Activated CD8-positive, alpha-beta memory T cell treated with anti-CD3 and anti-CD28 coated beads for 4 hours (primary cell): ENCODE results near the gene CALR.
"Not testable (repeated sequence)": the region's sequence is repeated elsewhere in the genome, so short reads cannot be mapped to it uniquely, and the experiment has no call there.

Source experiments
- DNase-seq, 2 donors: peaks; one replicate each; pipeline ENCODE4 v3.0.0-alpha.2; 2020; ENCODE audit warnings: low read depth in 2 of 2

The CALR gene

DNA sequence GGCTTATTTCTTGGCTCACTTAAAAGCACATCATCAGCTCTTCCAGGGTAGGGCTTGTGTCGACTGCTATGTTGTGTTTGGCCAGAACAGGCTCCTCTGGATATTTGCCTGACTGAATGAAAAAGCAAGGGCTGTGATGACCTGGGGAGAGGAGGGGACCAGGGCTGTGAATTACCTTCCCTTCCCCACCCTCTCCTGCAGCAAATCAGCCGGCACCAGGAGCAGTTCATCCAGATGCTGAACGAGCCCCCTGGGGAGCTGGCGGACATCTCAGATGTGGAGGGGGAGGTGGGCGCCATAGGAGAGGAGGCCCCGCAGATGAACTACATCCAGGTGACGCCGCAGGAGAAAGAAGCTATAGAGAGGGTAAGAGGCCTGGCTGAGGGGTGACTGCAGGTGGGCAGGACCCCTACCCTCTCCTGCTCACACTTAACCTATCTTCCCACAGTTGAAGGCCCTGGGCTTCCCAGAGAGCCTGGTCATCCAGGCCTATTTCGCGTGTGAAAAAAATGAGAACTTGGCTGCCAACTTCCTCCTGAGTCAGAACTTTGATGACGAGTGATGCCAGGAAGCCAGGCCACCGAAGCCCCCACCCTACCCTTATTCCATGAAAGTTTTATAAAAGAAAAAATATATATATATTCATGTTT is 14.2 kb downstream of the CALR start:
- no peak for DNase-seq

DNA sequence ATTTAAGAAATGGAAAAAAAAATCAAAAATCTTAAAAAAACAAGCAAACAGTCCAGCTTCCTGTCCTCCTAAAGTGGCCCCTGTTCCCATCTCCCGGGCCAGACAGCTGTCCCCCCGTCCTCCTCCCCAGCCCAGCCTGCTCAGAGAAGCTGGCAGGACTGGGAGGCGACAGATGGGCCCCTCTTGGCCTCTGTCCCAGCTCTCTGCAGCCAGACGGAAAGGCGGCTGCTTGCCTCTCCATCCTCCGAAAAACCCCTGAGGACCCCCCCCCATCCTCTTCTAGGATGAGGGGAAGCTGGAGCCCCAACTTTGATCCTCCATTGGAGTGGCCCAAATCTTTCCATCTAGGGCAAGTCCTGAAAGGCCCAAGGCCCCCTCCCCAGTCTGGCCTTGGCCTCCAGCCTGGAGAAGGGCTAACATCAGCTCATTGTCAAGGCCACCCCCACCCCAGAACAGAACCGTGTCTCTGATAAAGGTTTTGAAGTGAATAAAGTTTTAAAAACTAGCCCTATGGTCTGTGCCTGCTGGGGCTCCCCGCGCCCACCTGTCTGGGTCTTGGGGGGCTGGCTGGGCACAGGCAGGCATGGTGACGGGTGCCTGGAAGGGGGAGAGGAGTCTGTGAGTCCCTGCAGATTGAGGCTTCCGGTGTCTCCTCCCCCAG is 14.9 kb downstream of the CALR start:
- DNase-seq, result no peak

DNA sequence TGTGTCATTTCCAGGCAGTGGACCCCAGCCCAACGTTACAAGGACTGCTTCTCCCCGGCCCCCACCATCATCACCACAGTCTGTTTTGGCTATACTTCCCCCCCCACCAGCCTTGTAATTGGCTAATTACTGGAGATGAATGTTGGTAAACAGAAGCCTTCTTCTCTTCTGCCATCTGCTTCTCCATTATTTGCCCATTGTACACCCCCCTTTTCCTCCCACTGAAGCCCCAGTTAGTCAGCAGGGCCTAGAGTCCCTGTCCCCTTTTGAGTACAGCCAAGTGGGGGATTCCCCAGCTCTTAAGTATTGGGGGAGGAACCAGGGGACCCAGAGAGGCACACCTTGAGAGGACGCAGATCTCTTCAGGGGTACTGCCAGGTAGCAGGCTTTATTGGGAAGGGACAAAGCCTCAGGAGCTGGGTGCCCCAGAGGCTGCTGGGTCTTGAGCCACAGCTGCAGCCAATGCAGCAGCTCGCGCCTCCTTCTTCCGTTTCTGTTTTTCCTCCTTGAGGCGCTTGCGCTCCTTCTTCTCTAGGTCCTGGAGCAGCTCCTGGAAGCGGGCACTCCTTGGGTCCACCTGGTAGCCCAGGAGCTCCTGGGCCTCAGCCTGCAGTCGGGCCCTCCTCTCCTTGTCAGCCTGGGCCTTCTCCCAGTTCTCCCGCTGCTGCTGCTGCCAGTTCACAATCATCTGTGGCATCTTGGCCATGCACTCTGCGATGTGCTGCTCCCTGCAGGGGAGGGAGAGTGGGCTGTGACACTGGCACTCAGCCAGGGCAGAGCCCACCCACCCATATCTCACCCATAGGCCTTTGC is 15.6 kb downstream of the CALR start:
- no peak for DNase-seq

DNA sequence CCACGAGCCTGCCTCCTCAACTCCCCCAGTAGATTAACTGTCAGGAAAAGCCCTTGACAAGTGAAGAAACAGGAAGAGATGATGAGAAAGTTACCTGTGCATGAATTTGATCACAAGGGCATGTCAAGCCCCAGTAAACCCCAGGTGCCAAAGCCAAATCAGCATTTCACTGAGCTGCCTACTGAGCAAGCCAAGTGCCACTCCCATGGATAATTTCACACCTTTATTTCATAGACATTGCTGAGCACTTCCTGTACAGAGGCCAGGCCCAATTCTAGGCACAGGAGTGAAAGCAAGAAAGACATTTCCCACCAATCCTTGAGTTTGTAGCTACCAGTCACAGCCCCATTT is 16.2 kb downstream of the CALR start:
- no peak for DNase-seq

DNA sequence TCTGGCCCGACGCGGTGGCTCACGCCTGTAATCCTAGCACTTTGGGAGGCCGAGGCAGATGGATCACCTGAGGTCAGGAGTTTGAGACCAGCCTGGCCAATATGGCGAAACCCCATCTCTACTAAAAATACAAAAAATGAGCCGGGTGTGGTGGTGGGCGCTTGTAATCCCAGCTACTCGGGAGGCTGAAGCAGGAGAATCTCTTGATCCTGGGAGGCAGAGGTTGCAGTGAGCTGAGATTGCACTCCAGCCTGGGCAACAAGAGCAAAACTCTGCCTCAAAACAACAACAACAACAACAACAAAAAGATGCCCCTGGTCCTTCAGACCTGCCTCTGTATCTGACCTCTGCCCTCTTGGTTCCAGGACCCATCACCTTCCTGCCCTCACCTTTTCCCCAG is 17.2 kb downstream of the CALR start:
- not testable (repeated sequence) for DNase-seq

DNA sequence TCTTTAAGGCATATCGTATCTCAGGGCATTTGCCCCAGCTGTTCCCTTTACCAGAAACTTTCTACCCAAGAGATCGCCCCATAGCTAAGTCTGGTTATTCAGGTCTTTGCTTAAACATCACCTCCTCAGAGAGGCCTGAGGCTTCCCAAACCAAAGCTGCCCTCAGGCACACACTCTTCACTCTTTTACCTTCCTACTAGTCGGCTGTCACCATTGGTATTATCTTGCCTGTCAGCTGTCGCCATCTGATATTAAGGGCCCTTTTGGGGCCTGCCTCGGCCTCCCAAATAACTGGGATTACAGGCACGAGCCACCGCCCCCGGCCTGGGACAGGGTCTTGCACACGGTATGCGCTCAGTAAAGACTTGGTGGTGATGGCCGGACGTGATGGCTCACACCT is 17.6 kb downstream of the CALR start:
- DNase-seq, result no peak

DNA sequence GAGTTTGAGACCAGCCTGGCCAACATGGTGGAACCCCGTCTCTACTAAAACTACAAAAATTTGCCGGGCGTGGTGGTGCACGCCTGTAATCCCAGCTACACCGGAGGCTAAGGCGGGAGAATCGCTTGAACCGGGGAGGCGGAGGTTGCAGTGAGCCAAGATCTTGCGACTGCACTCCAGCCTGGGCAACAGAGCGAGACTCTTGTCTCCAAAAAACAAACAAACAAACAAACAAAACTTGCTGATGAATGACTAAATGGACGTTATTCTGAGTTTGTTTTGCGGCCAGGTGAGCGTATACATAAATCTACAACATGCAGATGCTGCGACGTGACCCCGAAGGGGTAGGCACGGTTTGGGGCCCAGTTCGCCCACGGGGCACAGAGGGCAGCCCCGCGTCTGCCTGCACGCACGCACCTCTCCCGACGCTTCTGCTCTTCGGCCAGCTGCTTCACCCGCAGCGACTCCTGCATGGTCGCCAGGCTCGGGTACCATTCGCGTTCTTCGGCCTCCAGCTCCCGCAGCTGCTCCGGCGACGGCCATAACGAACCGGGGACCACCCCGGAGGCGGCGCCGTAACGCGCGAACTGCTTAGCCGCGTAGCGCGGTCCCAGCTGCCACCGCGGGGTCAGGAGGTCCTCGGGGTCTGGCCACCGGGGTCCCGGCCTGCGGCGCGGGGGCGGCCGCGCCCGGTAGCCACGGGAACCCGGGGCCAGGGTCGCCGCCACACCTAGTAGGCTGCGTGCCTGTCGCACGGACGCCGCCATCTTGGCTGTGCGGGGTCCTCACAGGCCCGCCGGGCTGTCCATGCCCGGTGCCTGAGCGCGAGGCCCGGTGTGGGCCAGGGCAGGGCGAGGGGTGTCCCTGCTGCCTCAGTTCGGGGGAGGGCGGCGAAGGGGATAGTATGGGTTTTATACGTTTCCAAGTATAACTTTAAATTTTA is 18.3 kb downstream of the CALR start, which contains the start of gene GADD45GIP1:
Gene GADD45GIP1, minus strand, starts transcription at position 778 of the 943 bp plus-strand sequence. Its CDS starts 11 bp downstream, at position 767.
- peak; percentile 55 to 70 for DNase-seq

DNA sequence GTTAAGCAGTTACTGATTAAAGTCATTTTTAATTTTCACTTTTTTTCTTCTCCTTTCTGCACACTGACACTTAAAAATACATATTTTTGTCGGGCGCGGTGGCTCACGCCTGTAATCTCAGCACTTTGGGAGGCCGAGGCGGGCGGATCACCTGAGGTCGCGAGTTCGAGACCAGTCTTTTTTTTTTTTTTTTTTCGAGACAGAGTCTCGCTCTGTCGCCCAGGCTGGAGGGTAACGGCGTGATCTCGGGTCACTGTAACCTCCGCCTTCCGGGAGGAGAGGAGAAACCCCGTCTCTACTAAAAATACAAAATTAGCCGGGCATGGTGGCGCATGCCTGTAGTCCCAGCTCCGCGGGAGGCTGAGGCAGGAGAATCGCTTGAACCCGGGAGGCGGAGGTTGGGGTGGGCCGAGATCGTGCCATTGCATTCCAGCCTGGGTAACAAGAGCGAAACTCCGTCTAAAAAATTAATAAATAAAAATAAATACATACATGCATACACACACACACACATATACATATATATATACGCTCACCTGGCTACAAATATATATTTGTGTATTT is 19.1 kb downstream of the CALR start:
- not testable (repeated sequence) for DNase-seq

DNA sequence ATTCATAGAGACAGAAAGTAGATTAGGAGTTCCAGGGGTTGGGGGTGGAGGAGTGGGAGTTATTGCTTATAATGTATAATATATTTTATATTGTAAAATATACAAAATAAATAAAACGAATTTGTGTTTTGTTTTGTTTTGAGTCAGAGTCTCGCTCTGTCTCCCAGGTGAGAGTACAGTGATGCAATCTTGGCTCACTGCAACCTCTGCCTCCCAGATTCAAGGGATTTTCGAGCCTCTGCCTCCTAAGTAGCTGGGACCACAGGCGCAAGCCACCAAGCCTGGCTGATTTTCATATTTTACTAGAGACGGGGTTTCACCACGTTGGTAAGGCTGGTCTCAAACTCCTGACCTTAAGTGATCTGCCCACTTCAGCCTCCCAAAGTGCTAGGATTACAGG is 21.1 kb downstream of the CALR start:
- no peak for DNase-seq

DNA sequence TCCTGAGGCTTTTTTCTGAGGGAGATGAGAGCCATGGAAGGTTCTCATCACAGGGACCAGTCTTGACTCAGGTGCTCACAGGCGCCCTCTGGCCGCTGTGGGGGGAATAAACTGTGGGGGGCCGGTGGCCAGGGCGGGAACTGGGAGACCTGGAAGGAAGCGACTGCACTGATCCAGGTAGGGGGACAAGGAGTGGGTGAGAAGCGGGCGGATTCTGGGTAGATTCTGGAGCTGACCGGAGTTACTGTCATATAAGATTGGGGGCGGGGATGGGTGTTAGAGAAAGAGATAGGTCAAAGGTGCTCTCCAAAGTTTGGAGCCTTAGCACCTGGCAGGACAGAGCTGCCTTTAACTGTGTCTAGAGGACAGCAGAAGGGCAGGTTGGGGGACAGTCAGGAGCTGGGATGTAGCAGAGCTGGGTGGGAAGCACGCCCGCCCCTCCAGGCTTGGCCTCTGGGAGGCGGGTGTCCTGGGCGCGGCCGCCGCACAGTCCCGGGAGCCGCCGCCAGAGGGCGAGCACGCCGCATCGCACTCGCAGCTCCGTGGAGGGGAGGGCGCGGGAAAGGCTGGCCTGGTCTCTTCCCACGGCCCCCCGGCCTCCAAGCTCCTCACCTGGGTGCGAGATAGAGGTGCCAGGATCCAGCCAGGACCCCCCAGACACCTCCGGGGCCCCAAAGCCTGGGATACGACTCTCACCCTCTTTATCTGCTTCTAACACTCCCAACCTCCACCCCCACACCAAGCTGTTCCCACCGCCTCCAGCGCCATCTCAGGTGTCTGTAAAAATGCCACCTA is 26.8 kb downstream of the CALR start:
- peak; percentile 63 to 67 for DNase-seq

DNA sequence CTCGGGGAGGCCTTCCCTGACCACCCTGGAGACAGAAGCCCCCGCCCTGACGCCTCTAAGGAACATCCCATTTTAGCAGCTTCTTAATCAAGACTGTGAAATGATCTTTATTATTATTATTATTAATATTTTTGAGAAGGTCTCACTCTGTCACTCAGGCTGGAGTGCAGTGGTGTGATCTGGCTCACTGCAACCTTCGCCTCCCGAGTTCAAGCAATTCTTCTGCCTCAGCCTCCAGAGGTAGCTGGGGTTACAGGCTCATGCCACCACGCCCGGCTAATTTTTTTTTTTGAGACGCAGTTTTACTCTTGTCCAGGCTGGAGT is 27.4 kb downstream of the CALR start:
- DNase-seq, result no peak

DNA sequence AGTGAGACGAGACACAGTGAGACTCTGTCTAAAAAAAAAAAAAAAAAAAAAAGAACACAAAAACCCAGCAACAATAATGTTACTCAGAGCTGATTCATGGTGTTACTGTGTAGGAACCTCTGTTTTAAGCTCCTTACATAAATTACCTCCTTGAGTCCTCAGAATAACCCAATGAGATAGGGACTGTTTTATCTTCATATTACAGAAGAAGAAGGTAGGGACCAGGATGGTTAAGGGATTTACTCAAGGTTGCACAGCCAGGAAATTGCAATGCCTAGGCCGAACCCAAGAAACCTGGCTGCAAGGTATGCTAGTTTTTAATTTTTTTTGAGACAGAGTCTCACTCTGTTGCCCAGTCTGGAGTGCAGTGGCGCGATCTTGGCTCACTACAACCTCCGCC is 29.5 kb downstream of the CALR start:
- DNase-seq, result no peak

DNA sequence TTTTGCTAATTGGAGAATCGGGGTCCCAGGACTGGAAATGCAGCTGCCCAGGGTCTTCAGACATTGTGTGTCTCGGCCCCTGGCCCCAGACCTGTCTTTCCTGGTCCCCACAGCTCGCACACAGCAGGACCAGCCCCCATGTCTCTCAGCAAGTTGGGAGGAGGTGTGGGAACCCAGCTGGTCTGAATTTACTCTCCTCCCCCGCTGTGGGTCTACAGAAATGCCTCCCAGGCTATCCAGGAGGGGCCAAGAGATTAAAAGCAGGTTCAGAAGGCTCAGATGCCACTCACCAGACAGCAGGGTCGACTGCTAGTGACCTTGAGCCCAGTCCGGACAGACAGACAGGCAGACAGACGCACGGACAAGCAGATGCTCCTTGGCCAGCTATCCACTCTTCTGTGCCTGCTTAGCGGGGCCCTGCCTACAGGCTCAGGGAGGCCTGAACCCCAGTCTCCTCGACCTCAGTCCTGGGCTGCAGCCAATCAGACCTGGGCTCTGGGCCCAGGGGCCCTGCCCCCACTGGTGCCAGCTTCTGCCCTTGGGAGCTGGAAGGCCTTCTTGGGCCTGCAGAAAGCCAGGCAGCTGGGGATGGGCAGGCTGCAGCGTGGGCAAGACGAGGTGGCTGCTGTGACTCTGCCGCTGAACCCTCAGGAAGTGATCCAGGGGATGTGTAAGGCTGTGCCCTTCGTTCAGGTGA is 31.0 kb downstream of the CALR start, which contains the start of gene DAND5:
Gene DAND5, plus strand, starts transcription at position 285 of the 697 bp plus-strand sequence. Its CDS starts 85 bp downstream, at position 370.
- DNase-seq, result no peak

DNA sequence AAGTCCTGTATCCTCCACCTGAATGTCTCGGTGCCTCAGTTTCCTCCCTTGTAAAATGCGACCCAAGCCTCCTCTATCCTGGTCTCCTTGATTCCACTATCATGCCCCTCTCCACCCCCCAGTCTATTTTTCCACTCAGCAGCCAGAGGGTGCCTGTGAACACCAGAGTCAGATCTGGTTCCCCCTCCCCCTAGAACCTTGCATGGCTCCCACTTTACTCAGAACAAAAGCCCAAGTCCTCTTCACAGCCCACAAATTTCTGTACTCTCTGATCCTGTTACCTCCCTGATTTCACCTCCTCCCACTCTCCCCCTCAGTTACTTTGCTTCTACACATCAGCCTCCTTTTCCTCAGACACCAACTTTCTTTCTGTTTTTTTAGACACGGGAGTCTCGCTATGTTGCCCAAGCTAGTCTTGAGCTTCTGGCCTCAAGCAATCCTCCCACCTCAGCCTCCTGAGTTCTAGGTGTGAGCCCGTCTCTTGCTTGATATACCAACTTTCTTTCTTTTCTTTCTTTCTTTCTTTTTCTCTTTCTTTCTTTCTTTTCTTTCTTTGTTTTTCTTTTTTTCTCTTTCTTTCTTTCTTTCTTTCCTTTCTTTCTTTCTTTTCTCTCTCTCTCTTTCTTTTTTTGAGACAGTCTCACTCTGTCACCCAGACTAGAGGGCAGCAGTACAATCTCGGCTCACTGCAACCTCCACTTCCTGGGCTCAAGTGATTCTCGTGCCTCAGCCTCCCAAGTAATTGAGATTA is 31.8 kb downstream of the CALR start:
- no peak for DNase-seq

DNA sequence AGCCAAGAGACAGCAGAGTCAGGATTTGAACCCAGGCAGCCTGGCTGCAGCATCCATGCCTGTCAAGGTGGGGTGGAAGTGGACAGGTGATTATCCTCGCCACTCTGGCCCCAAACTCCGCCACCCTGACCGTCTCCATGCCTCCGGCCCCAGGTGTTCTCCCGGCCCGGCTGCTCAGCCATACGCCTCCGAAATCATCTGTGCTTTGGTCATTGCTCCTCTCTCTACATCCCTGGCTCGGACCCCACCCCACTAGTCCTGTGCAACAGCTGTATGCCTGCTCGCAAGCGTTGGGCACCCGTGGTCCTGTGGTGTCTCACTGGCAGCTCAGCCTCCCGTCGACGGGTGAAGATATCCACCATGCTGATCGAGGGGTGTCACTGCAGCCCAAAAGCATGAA is 34.8 kb downstream of the CALR start:
- DNase-seq, result no peak

DNA sequence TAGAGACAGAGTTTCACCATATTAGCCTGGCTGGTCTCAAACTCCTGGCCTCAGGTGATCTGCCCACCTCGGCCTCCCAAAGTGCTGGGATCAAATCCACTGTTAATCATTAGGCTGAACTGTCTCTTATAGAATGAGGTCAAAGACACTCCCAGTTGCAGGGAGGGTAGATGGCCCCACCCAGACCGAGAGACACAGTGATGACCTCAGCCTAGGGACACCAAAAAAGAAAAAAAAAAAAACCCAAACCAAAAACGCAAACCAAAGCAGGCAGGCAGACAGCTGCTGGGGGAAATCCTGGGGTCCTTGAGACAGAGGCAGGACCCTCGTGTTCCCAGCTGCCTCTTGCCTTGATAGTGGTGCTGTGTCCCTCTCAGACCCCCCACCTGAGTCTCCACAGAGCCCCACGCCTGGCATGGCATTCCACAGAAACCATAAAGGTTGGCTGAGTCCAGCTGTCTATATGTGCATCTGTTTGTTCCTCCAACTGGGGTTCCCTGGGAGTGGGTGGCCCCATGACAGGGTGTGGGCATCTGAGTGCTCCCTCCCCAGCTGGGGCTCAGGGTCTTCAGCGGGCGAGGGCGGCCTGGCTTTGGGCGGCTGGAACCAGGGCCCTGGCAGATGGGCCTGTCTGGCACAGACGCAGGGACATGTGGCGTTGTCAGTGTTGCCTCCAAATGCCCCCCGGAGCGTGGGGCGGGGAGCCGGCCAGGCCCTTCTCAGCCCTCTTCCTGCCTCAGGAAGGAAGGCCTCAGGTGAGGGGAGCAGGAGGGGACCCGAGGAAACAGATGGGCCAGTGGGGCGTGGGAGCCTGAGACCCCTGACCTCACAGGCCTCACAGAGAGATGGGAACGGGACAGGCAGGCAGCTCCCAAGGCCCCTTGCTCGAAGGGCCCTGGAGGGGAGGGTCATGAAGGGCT is 36.2 kb downstream of the CALR start:
- no peak for DNase-seq

DNA sequence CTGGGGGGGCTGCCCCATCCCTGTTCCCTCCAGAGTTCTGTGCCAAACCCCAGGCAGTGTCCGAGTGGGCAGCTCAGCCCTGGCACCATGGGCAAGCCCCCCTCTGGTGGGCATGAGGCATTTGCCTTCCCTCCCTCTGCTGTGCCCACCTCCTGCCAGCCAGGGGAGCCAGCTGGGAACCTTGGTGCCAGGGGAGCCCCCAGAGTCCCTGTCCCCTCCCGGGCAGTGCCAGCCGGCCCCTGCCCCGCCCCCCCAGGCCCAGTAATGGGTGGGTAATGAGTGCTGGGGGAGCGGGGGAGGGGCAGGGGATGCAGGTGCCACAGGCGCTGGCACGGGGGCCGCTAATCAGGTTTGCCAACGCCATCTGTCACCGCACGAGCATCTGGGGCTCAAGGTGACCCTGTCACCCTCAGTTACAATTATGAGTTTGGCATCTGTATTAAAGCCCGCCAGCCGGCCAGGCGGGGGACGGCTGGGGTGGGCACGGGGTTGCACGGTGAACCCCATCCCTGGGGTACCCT is 36.9 kb downstream of the CALR start:
- DNase-seq, result no peak

DNA sequence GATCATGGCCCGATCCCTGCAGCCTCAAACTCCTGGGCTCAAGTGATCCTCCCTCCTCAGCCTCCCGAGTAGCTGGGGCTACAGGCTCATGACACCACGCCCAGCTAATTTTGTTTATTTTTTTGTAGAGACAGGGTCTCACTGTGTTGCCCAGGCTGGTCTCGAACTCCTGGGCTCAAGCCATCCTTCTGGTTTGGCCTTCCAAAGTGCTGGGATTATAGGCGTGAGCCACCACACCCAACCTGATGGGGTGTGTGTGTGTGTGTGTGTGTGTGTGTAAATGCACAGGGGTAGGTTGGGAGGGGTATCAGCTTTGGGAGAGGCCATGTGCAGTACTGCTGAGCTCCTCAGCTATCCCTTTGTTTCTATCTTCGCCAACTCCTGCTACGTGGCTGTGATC is 37.7 kb downstream of the CALR start:
- DNase-seq, result not testable (repeated sequence)
